ENCODE results near the gene BCL2L2. TPM values are rescaled to one million over a fixed set of nuclear protein-coding genes. Genes with fewer than 3 reads are reported as not detected.

BCL2L2 gene
- total RNA-seq, 1 donor from 2014 or later: 23.7 TPM

- H3K4me3 Mint-ChIP-seq (ENCODE audit: low read depth): peak within 1 kb of the TSS; percentile 87
- peaks cover 8% of the 10 kb centered on the region for H3K4me1 Mint-ChIP-seq (ENCODE audit: low read depth)
- TF ChIP-seq, protein P1, sequence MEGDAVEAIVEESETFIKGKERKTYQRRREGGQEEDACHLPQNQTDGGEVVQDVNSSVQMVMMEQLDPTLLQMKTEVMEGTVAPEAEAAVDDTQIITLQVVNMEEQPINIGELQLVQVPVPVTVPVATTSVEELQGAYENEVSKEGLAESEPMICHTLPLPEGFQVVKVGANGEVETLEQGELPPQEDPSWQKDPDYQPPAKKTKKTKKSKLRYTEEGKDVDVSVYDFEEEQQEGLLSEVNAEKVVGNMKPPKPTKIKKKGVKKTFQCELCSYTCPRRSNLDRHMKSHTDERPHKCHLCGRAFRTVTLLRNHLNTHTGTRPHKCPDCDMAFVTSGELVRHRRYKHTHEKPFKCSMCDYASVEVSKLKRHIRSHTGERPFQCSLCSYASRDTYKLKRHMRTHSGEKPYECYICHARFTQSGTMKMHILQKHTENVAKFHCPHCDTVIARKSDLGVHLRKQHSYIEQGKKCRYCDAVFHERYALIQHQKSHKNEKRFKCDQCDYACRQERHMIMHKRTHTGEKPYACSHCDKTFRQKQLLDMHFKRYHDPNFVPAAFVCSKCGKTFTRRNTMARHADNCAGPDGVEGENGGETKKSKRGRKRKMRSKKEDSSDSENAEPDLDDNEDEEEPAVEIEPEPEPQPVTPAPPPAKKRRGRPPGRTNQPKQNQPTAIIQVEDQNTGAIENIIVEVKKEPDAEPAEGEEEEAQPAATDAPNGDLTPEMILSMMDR (IDR thresholded peaks at IDR 0.05; ENCODE audit: unreplicated experiment): peak; percentile 15
- no peaks in the 10 kb centered on the region for H3K9me3 Mint-ChIP-seq (ENCODE audit: low read depth)
- DNase-seq (ENCODE audit: low spot score, unreplicated experiment): peak; percentile 97
- peak within 1 kb of the TSS; percentile 100 for H3K27ac Mint-ChIP-seq
- no peaks in the 10 kb centered on the region for H3K27me3 Mint-ChIP-seq
- H3K36me3 Mint-ChIP-seq (ENCODE audit: insufficient read depth): no peaks in the 10 kb centered on the region
Measured at GRCh38 chr14:23286020-23286901, 20.4 kb upstream of the BCL2L2 start, which contains the start of gene HOMEZ. TSS of gene HOMEZ (minus strand) at chr14:23286132. CDS start at chr14:23285952, 180 bp downstream.

- H3K27ac Mint-ChIP-seq: peak overlapping the region; percentile 100
Measured at GRCh38 chr14:23286902-23287479, 19.6 kb upstream of the BCL2L2 start.

GRCh38 chr14:23294734-23295561 lies 11.7 kb upstream of the BCL2L2 start:
- peaks cover 1% of the 10 kb centered on the region for H3K36me3 Mint-ChIP-seq (ENCODE audit: insufficient read depth)
- no peaks in the 10 kb centered on the region for H3K9me3 Mint-ChIP-seq (ENCODE audit: low read depth)
- H3K27me3 Mint-ChIP-seq: peaks cover 14% of the 10 kb centered on the region
- H3K27ac Mint-ChIP-seq: no peak overlapping the region
- H3K4me3 Mint-ChIP-seq (ENCODE audit: low read depth): no peak overlapping the region
- peaks cover 5% of the 10 kb centered on the region for H3K4me1 Mint-ChIP-seq (ENCODE audit: low read depth)
- TF ChIP-seq, protein P1 (IDR thresholded peaks at IDR 0.05; ENCODE audit: unreplicated experiment): peak; percentile 83
- no peak for DNase-seq (ENCODE audit: low spot score, unreplicated experiment)

More at GRCh38 chr14:23286902-23287479, 19.6 kb upstream of the BCL2L2 start:
- DNase-seq (ENCODE audit: low spot score, unreplicated experiment): no peak
- peaks cover 3% of the 10 kb centered on the region for H3K27me3 Mint-ChIP-seq
- peaks cover 8% of the 10 kb centered on the region for H3K4me1 Mint-ChIP-seq (ENCODE audit: low read depth)
- H3K36me3 Mint-ChIP-seq (ENCODE audit: insufficient read depth): no peaks in the 10 kb centered on the region
- TF ChIP-seq, protein P1 (IDR thresholded peaks at IDR 0.05; ENCODE audit: unreplicated experiment): no peak
- H3K4me3 Mint-ChIP-seq (ENCODE audit: low read depth): peak overlapping the region; percentile 87
- H3K9me3 Mint-ChIP-seq (ENCODE audit: low read depth): no peaks in the 10 kb centered on the region

DNA sequence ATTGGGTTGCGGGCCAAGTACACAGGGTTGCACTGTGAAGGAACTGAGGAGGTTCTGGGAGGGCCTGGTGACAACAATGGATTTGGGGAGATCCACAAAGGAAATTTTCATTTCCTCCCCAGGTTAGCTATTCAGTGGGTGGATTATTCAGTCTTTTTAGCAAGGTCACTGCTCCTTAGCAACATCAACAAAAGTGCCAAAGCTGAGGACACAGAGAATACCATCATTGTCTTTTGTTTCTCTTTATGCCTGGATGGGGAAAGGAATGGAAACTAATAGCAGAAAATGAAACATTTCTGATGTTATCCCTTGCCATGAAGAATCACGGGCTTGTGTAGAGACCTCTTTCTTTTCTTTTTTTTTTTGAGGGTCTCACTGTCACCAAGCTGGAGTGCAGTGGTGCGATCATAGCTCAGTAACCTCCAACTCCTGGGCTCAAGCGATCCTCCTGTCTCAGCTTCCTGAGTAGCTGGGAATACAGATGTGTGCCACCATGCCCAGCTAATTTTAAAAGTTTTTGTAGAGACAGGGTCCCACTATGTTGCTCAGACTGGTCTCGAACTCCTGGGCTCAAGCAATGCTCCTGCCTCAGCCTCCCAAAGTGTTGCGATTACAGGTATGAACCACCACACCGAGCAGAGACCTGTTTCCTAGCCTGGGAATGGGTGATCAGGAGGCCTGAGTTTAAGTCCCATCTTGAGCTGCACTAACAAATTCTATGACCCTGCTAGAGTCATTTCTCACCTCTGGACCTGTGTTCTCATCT lies 10.4 kb upstream of the BCL2L2 start:
- no peak overlapping the region for H3K4me3 Mint-ChIP-seq (ENCODE audit: low read depth)
- H3K36me3 Mint-ChIP-seq (ENCODE audit: insufficient read depth): peaks cover 1% of the 10 kb centered on the region
- H3K27ac Mint-ChIP-seq: no peak overlapping the region
- TF ChIP-seq, protein P1 (IDR thresholded peaks at IDR 0.05; ENCODE audit: unreplicated experiment): no peak
- peaks cover 10% of the 10 kb centered on the region for H3K4me1 Mint-ChIP-seq (ENCODE audit: low read depth)
- no peaks in the 10 kb centered on the region for H3K9me3 Mint-ChIP-seq (ENCODE audit: low read depth)
- peaks cover 14% of the 10 kb centered on the region for H3K27me3 Mint-ChIP-seq
- DNase-seq (ENCODE audit: low spot score, unreplicated experiment): no peak

All from progenitor cell of endocrine pancreas (in vitro differentiated cells).